Thymus (tissue), 11 donors: ENCODE results near the gene FOXA3. TPM values are rescaled to one million over a fixed set of nuclear protein-coding genes. Genes with fewer than 3 reads are reported as not detected.

Source experiments
- DNase-seq, 9 donors: peaks; one replicate each; pipeline ENCODE4 v3.0.0-alpha.2; 2013; ENCODE audit warnings: low spot score in 9 of 9, low read depth in 6 of 9, missing footprints in 1 of 9
- H3K27ac ChIP-seq, 2 donors: one replicate each; pipeline ENCODE4 v1.5.1; 2013; ENCODE audit warnings: control low read depth in 1 of 2, low read depth in 1 of 2, low read length in 1 of 2, mild to moderate bottlenecking in 1 of 2, moderate library complexity in 1 of 2
- H3K27me3 ChIP-seq, 2 donors: one replicate each; pipeline ENCODE4 v1.5.1; 2013; ENCODE audit warnings: low read length in 1 of 2; ENCODE audit not compliant: control insufficient read depth in 2 of 2, insufficient read depth in 1 of 2
- H3K36me3 ChIP-seq, 2 donors: one replicate each; pipeline ENCODE4 v1.5.1; 2013; ENCODE audit warnings: low read length in 1 of 2, mild to moderate bottlenecking in 1 of 2, moderate library complexity in 1 of 2; ENCODE audit not compliant: control insufficient read depth in 2 of 2, insufficient read depth in 2 of 2
- H3K4me1 ChIP-seq, 2 donors: one replicate each; pipeline ENCODE4 v1.5.1; 2013; ENCODE audit warnings: low read length in 2 of 2; ENCODE audit not compliant: control insufficient read depth in 2 of 2, insufficient read depth in 2 of 2
- H3K4me3 ChIP-seq, 2 donors: one replicate each; pipeline ENCODE4 v1.5.1; 2013; ENCODE audit warnings: low read length in 2 of 2, control low read depth in 1 of 2, mild to moderate bottlenecking in 1 of 2
- H3K9me3 ChIP-seq, 2 donors: one replicate each; pipeline ENCODE4 v1.5.1; 2013; ENCODE audit warnings: low read length in 1 of 2, mild to moderate bottlenecking in 1 of 2; ENCODE audit not compliant: control insufficient read depth in 2 of 2, insufficient read depth in 1 of 2
- WGBS: extraction: QIAGEN DNeasy Blood & Tissue Kit; methylation state at CpG from one replicate; pipeline ENCODE4 v1.1.7; 2013; 5-methylcytosine and 5-hydroxymethylcytosine counted together
- polyA plus RNA-seq: library from polyadenylated mRNA; stranded (reverse); fragments of 200-250 nt; gene quantifications from one replicate; pipeline ENCODE4 v1.2.3, GENCODE V29; 2013
- total RNA-seq: library from RNA; stranded (reverse); fragments of 120-200 nt; gene quantifications from one replicate; pipeline ENCODE4 v1.2.4, GENCODE V29; 2013
- donor health status: healthy.

Gene FOXA3
- total and polyA plus RNA-seq, 2 donors, result 0.05 to 0.23 TPM

DNA sequence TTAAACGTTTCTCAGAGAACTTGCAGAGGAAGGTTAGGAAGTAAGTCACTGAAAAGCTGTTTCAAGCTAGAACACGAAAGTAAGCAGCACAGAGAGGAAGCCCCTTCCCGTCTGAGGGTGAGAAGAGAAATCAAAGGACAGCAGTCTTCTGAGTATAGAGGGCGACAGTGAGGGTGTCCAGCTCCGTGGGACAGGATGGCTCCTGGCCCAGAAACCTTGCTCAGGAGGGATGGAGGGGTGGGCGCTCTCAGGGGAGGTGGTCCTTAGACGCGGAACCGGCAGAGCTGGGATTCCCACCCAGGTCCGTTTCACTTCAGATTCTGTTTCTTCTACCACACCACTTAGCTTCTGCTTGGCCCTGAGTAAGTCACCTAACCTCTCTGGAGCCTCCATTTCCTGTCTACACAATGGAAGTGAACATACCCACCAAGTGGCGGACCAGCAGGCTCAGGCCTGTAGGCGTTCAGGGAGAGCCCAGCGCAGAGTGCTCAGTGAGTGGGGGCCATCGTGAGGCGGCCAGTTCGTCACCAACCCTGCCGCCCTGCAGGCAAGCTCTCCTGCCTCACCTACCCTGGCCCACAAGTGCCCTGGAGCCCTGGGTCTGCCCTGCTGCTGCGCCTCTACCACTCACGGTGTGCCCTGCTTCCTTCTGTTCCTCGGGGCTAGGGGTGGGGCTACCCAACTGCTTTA, 43.6 kb upstream of the FOXA3 start:
- no peak overlapping the region for H3K4me3 ChIP-seq
- no peaks in the 10 kb centered on the region for H3K9me3 ChIP-seq
- DNase-seq, result no peak
- no peak overlapping the region for H3K27ac ChIP-seq
- H3K36me3 ChIP-seq, result peaks cover 51 to 58% of the 10 kb centered on the region in 2 donors
- peaks cover 0 to 12% of the 10 kb centered on the region in 2 donors for H3K27me3 ChIP-seq
- peaks cover 0 to 14% of the 10 kb centered on the region in 2 donors for H3K4me1 ChIP-seq
- 89% methylated on average over 20 of the region's 20 CpGs for WGBS

DNA sequence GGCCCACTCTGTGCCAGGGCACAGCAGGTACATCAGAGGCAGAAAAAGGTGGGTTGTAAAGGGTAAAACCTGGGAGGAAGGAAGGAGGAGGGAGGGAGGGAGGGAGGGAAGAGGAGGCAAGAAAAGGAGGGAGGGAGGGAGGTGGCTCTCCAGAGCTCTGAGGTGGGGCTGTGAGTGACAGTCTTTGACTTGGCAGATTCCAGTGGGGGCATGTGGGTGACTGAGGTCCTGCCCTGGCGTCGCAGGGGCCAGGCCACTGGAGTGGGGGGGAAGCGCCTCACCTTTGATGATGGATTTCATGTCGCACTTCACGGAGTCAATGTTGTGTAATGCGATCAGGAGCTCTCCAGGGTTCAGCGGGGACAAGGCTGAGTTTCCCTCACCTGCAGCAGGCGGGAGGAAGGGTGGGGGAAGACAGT, 43.0 kb upstream of the FOXA3 start:
- peaks cover 56 to 63% of the 10 kb centered on the region in 2 donors for H3K36me3 ChIP-seq
- peaks cover 0 to 9% of the 10 kb centered on the region in 2 donors for H3K4me1 ChIP-seq
- H3K27me3 ChIP-seq, result peaks cover 0 to 6% of the 10 kb centered on the region in 2 donors
- no peak overlapping the region for H3K27ac ChIP-seq
- no peaks in the 10 kb centered on the region for H3K9me3 ChIP-seq
- 93% methylated on average over 8 of the region's 8 CpGs for WGBS
- DNase-seq, result no peak
- no peak overlapping the region for H3K4me3 ChIP-seq

DNA sequence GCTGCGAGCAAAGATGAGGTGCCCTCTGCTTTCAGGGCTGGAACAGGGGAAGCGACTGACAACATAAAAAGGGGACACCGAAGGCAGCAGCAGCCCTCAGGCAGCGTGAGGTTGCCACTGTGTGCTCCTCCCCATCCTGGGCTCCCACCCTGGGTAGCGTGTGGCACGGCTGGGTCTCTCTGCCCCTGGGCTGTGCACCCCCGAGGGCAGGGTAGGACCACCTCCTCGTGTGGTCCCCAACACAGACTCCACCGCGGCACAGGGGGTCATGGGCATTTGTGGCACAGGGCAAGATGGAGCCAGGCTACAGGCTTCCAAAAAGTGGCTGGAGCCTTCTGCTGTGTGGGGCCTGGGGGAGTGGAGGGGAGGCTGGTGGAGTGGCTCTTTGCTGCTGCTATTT, 42.6 kb upstream of the FOXA3 start:
- Histone ChIP-seq H3K4me1 (peaks cover 0 to 8% of the 10 kb centered on the region in 2 donors), H3K36me3 (peaks cover 61 to 68% of the 10 kb centered on the region in 2 donors)
- WGBS, result 90% methylated on average over 10 of the region's 10 CpGs

DNA sequence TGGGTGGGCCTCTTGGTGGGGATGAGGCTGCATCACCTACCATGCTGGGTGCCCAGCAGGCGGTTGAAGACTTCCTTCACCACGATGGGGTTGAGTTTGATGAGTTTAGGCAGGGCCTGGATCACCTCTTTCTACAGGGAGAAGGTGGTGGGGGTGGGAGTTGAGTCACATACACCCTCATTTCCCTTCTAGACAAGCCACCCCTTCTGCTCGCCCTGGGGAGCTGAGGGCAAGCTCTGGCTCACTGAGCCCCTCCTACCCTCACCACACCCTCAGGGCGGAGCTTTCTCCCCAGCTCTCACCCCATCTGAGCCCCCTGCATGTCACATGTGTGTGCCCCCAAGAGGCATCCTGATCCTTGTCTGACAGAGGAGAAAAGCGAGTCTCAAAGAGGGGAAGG, 41.4 kb upstream of the FOXA3 start:
- Histone ChIP-seq H3K4me3 (no peak overlapping the region), H3K4me1 (no peaks in the 10 kb centered on the region), H3K9me3 (no peaks in the 10 kb centered on the region), H3K36me3 (peaks cover 73 to 76% of the 10 kb centered on the region in 2 donors), H3K27me3 (no peaks in the 10 kb centered on the region), H3K27ac (no peak overlapping the region)
- 94% methylated on average over 5 of the region's 5 CpGs for WGBS
- DNase-seq, result no peak

More for the DNA sequence above, 42.6 kb upstream of the FOXA3 start:
- Histone ChIP-seq H3K27me3 (peaks cover 0 to 2% of the 10 kb centered on the region in 2 donors), H3K27ac (no peak overlapping the region), H3K9me3 (no peaks in the 10 kb centered on the region), H3K4me3 (no peak overlapping the region)
- DNase-seq, result no peak

DNA sequence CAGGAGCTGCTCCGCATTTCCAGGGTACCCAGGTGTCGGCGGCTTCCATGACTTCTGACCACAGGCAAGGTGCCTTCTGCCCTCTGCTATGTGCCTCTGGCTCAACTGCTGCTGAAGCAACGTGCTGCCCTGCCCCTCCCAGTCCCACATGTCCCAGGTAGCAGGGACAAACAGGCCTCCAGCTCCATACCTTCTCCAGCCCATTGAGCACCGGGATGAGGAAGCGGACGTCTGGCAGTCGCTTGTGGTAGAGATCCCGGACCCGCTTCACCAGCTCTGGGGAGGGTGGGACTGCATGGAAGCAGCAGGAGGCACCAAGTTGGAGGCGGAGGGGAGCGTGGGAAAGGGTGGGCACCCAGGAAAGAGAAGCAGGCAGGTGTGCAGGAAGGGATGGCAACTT, 40.9 kb upstream of the FOXA3 start:
- H3K27ac ChIP-seq, result no peak overlapping the region
- 99% methylated on average over 12 of the region's 12 CpGs for WGBS
- H3K9me3 ChIP-seq, result no peaks in the 10 kb centered on the region
- no peaks in the 10 kb centered on the region for H3K27me3 ChIP-seq
- no peak overlapping the region for H3K4me3 ChIP-seq
- DNase-seq, result no peak
- H3K36me3 ChIP-seq, result peaks cover 77 to 78% of the 10 kb centered on the region in 2 donors
- H3K4me1 ChIP-seq, result no peaks in the 10 kb centered on the region

DNA sequence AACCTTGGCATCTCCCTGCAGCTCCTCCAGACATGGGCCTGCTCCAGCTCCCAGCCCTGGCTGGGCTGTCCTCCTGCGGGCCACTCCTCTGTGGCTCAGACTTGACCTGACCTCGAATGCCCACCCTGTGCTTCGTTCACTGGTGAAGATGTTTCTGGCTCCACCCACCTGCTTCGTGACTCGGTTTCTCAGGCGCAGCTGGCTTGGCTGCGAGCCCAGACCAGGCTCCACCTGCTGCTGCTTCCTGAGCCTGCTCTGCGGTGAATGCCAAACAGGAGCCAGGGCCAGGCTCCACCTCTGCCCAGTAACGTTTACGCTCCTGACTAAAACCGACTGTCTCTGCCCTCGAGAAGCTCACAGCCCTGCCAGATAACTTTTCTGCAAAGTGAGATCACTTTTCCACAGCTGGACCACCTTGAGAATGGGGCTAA, 40.1 kb upstream of the FOXA3 start:
- H3K27ac ChIP-seq, result no peak overlapping the region
- H3K9me3 ChIP-seq, result no peaks in the 10 kb centered on the region
- H3K4me1 ChIP-seq, result no peaks in the 10 kb centered on the region
- 87% methylated on average over 12 of the region's 12 CpGs for WGBS
- no peak for DNase-seq
- no peak overlapping the region for H3K4me3 ChIP-seq
- peaks cover 86% of the 10 kb centered on the region in 2 donors for H3K36me3 ChIP-seq
- no peaks in the 10 kb centered on the region for H3K27me3 ChIP-seq

DNA sequence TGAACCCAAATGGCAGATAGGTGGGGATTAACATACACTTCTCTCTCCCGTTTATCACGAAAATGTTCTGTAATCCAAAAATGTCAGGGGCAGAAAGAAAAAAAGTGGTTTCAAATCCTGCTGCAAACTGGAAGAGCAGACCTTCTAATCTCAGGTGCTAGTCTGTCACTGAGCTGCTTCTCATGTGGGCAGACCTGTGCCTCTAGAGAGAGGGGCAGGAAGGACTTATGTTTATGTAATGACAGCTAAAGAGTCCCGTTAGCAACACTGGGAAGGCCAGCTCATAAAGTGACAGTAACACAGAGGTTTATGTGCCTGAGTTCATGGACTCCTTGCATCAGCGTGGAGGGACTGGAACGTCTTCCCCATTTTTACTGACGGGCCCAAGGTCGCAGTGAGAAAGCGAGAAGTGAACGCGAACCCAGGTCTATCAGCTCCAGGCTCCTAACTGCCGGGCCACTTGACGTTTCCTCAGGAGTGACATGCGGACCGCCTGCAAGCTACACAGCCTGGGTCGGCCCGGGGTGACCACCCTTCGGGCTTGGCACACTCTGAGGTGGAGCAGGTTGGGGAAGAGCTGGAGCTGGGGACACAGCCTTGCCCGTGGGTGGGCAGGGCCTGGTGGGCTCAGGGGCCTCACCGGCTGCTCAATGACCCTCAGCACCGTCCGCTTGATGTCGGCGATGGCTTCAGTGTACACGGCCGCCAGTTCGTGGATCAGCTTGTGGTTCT, 39.4 kb upstream of the FOXA3 start:
- H3K4me3 ChIP-seq, result no peak overlapping the region
- H3K36me3 ChIP-seq, result peaks cover 91 to 93% of the 10 kb centered on the region in 2 donors
- no peaks in the 10 kb centered on the region for H3K9me3 ChIP-seq
- WGBS, result 95% methylated on average over 26 of the region's 26 CpGs
- no peak for DNase-seq
- no peaks in the 10 kb centered on the region for H3K4me1 ChIP-seq
- no peaks in the 10 kb centered on the region for H3K27me3 ChIP-seq
- no peak overlapping the region for H3K27ac ChIP-seq

DNA sequence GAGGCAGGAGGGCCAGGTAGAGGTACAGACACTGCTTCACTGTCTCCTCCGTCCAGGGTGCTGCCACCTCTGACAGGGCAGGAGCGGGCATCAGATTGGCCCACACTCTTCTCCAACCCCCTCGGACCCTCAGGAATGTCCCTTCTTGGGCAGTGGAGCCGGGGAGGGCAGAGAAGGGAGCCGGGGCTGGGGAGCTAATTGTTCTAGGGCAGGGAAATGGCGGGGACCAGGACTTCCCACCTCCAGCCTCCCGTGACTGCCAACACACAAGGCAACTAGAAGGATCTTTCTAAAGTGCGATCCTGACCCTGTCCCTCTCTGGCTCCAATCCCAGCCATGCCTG, 38.9 kb upstream of the FOXA3 start:
- 96% methylated on average over 8 of the region's 8 CpGs for WGBS
- no peaks in the 10 kb centered on the region for H3K4me1 ChIP-seq
- peaks cover 93 to 94% of the 10 kb centered on the region in 2 donors for H3K36me3 ChIP-seq
- no peak for DNase-seq
- no peaks in the 10 kb centered on the region for H3K27me3 ChIP-seq
- no peak overlapping the region for H3K27ac ChIP-seq
- H3K9me3 ChIP-seq, result no peaks in the 10 kb centered on the region
- H3K4me3 ChIP-seq, result no peak overlapping the region
